HG02884 (cell line): Measurements from ENCODE around the gene COL20A1.

Source experiments
- ATAC-seq: cut with Tn5 transposase; IDR thresholded peaks from one replicate; pipeline ENCODE4 v1.9.1; 2021; ENCODE audit warnings: mild to moderate bottlenecking, moderate library complexity; ENCODE audit not compliant: unreplicated experiment

COL20A1 gene

DNA sequence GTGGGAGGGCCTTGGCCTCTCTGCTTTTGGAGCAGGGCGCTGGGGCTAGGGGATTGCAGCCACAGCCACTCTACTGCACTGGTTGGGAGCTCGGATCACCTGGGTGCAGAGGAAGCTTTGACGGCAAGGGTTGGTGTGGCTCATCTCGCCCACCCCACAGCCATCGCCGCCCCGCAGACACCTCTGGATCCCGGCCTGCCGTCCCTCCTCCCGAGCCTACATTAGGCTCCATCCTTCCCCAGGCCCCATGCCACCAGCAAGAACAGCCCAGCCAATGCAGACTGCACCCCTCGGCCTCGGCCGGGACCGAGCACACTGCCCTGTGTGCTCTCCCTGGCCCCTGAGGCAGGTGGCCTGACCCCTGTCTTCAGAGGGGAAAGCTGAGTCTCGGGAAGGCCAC, 32.5 kb upstream of the COL20A1 start:
- no peak for ATAC-seq

GRCh38 chr20:63261060-63261794, 31.8 kb upstream of the COL20A1 start:
- ATAC-seq, result no peak

DNA sequence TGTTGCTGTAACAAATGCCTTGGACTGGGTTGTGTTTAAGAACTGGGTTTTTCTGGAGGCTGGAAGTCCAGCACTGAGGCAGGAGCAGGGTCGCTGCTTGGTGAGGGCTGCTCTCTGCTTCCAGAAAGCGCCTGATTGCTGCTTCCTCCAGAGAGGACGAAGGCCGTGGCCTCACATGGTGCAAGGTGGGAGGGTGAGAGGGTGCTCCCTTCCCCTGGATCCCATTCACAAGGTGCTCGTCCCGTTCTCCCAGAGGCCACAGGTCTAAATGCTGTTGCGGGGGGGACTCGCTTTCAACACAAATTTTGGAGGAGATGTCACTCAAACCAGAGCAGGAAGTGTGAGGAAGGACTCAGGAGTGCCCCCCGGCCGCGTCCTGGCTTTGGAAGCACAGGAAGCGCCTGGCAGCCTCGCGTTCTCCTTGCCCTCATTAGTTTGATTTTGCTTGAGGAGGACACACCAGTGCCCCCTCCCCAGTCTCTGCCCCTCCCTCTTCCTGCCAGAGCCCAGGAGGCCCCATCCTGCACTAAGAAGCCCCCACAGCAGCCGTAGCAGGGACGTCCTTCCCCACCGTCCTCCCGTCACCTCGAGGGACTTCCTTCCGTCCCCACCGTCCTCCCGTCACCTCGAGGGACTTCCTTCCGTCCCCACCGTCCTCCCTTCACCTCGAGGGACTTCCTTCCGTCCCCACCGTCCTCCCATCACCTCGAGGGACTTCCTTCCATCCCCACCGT, 31.0 kb upstream of the COL20A1 start:
- no peak for ATAC-seq

GRCh38 chr20:63262836-63263235, 30.1 kb upstream of the COL20A1 start:
- ATAC-seq, result no peak

DNA sequence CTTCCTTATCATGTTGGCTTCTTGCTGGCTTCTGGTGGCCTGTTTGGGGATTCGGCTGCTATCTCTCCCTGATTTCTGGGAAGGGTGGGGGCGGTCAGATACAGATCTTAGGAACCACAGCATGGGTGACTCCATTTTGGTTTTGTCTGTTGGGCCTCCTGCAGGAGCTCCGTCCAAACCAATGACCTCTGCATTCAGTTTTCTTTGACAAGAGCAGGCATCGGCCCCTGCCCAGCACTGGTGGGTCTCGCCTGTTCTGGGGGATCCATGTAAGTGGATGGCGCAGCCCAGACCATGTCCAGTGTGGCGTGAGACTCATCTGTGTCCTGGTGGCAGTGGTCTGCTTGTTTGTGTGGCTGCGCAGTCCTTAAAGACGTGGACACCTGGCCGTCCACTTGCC, 29.0 kb upstream of the COL20A1 start:
- no peak for ATAC-seq

DNA sequence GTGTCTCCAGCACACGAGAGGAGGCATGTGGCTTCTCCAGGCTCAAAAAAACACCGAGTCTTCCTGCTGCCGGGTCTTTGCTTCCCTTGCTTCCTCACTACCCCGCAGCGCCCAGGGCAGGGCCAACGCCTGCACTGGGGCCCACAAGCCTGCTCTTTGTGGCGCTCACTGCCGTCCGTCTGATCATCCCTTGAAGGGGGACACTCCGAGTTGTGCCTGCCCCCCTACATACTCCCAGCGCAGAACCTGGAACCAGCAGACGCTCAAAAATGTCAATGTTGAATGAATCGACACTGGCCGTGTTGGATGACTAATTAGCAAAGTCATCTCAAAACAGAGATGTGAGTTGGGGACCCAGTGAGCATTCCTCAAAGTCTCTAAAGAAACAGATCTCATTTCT, 28.5 kb upstream of the COL20A1 start:
- ATAC-seq, result no peak

DNA sequence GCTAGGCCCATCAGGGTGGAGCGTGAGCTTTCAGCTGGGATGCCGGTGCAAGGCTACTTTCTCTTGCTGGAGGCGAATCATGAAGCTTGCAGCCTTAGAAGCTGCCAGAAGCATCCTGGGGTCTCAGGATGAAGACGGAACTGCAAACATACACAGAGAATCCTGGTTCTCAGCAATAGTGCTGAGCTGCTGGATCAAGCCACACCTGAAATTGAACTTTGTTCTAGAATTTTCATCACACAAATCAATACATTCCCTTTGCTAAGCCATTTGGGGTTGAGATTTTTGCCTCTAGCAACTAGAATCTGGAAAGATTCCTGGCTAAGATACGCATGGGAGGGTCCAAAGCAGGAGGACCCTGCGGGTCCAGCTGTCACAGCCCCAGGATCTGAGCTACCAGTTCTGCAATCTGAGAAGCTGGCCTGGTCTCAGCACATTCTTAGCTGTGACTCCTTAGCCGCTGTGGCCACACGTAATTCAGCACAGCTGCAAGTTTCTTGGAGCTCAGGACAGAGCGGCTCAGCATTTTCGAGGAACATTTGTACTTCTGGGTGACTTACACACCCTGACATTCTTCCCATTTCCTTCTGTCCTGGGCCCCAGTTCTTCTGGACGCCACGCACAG, 27.0 kb upstream of the COL20A1 start:
- ATAC-seq, result no peak

DNA sequence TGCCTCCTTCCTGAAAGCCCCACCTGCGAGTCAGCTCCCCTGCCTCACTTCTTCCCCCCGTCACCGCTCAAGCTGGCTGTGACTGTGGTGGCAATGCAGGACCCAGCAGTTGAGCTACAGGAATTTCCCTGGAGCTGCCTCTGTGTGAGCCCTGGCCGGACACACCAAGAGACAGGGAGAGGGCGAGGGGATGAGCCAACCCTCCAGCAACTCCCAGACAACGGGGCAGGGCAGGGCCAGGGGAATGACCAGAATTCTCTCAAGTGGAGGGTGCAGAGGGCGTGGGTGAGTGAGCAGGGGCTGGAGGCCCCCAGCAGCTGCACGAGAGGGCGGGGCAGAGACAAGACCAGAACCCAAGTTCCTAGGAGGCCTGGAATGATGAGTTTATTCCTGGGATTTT, 25.3 kb upstream of the COL20A1 start:
- ATAC-seq, result no peak

- no peak for ATAC-seq
Observed at GRCh38 chr20:63268256-63268655, 24.7 kb upstream of the COL20A1 start.

DNA sequence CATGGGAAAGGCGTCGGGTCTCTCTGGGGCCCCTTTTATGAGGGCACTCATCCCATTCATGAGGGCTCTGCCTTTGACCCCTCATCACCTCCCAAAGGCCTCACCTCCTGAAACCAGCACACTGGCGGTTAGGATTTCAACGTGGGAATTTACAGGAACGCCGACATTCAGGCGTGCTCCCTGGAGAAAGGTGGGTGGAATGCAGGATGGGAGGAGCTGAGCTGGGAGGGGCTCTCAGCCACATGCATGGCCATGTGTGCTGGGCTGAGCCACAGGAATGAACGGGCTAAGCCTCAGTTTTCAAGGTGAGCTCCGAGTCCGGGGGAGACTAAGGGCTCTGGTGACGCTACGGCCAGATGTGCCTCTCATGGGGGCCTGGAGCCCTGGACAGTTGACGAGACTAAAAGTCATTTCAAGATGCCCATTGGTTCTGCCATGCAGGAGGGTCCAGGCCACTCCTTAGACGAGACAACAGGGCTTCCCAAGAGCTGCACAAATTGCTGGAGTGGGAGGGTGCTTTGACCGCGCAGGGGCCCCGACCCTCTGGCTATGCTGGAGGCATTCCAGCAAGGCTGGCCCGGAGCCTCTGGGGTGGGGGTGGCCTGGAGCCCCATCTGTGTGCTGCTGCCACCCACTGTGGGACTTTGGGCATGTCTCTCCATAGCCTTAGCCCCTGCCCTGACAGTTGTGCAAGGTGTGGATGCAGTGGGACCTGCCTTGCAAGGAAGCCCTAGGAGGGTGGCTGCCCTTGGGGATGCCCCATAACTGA, 24.1 kb upstream of the COL20A1 start:
- ATAC-seq, result no peak

GRCh38 chr20:63269724-63270123, 23.3 kb upstream of the COL20A1 start:
- no peak for ATAC-seq

- ATAC-seq, result no peak
Observed at GRCh38 chr20:63270606-63271325, 22.2 kb upstream of the COL20A1 start.

DNA sequence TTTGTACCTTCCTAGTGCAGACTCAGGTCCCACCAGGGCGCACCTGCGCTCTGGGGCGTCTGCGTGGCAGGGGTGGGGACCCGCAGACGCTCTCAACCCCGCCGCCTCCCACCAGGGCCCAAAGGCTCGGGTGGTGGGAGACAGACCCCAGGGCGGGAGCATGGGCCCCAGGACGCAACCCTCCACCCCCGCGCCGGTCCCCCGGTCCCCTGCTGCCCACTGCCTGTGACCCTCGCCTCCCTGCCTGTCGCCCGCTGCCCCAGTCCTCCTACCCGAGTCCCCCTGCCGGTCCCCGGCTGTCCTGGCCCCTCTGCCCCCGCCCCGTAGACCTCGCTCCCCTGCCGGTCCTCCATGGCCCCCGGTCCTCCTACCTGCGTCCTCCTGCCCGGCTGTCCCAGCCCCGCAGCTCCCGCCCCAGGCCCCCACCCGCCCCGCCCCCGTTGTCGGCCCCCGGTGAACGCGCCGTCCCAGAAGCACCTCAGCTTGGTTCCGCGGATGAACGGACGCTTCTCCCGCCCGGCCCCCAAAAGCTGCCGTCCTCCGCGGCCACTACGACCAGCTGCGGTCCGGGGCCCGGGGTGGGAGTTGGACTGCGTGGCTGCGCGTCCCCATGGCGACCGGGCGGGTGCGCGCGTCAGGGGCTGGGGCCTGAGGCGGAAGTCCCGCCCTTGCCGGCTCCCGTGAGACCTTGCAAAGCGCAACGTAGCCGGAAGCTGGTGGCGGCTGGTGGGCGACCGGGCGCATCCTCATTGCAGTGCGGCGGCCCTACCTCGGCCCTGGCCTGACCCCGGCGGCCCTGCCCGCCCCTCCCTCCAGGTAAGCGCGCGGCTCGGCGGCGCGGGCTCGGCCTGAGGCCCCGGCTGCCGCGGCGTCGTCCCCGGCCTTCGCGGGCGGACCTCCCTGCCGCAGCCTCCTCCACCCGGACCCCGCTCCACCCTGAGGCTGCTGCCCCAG, 20.6 kb upstream of the COL20A1 start, which contains the start of gene ARFGAP1:
Gene ARFGAP1 (plus strand): TSS at position 709 of the 954 bp plus-strand sequence. CDS start 2,768 bp downstream, outside the sequence.
- peak; percentile 93 for ATAC-seq

- no peak for ATAC-seq
Observed at GRCh38 chr20:63273059-63273579, 19.9 kb upstream of the COL20A1 start.

- no peak for ATAC-seq
Observed at GRCh38 chr20:63273635-63274380, 19.2 kb upstream of the COL20A1 start.

GRCh38 chr20:63274381-63275228, 18.4 kb upstream of the COL20A1 start:
- ATAC-seq, result no peak

DNA sequence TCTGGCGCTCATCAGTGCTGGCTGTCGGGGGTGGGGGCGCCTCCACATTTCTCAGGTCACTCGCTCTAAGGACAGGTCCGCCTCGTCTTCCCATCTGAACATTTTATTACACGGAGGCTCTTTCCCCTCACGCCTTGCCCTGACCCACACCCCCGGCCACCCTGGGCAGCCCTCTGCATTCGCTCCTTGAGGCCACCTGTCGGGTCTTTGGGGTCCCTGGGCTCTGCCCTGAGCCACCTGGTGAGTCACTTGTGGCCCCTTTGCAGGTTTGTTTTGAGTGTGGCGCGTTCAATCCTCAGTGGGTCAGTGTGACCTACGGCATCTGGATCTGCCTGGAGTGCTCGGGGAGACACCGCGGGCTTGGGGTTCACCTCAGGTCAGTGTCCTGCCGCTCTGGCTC, 17.2 kb upstream of the COL20A1 start:
- ATAC-seq, result no peak

- ATAC-seq, result no peak
Observed at GRCh38 chr20:63276956-63277355, 16.0 kb upstream of the COL20A1 start.
